OCI-LY1 (cell line): ENCODE data around the gene BAIAP2.

Experiments used
- EZH2 ChIP-seq: fragments of 200-600 bp; sonication (generic), shearing (Covaris generic); IDR thresholded peaks from 2 replicates; pipeline ENCODE4 v1.8.0; 2017; ENCODE audit warnings: borderline replicate concordance, mixed run types, mild to moderate bottlenecking, antibody characterized with exemption, low read length, moderate library complexity, mixed read lengths
- TF ChIP-seq, protein P1 (sequence below): fragments of 200-600 bp; sonication (generic), shearing (Covaris generic); IDR thresholded peaks from 2 replicates; pipeline ENCODE4 v1.5.1; 2017; ENCODE audit warnings: mild to moderate bottlenecking, antibody characterized with exemption, low read length, moderate library complexity, mixed read lengths

DNA sequence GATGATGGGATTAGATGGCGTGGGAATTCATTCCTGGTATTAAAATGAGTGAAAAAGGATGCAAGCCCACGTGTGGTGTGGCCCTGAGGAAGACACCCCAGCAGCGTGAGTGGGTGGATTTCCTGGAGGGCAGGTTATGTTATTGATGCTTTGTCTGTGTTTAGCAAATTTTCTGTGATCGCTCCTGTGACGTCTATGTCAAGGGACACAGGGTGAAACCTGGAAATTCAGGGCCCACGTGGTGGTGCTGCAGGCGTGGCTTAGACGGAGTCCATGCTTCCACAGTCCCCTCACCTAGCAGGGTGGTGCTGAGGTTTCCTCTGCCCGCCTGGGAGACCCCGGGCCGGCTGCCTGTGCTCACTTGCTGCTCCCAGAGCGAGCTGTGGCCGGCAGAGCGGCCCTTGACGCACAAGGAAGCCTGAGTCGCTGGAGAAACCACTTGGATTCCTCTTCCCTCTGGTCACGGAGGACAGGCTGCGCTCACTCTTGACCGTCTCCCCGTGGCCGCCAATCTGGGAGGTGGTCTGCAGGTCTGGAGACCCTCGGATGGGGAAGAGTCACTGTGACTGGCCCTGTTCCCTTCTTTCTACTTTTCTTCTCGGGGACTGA lies 23.4 kb downstream of the BAIAP2 start:
- TF ChIP-seq, protein P1, sequence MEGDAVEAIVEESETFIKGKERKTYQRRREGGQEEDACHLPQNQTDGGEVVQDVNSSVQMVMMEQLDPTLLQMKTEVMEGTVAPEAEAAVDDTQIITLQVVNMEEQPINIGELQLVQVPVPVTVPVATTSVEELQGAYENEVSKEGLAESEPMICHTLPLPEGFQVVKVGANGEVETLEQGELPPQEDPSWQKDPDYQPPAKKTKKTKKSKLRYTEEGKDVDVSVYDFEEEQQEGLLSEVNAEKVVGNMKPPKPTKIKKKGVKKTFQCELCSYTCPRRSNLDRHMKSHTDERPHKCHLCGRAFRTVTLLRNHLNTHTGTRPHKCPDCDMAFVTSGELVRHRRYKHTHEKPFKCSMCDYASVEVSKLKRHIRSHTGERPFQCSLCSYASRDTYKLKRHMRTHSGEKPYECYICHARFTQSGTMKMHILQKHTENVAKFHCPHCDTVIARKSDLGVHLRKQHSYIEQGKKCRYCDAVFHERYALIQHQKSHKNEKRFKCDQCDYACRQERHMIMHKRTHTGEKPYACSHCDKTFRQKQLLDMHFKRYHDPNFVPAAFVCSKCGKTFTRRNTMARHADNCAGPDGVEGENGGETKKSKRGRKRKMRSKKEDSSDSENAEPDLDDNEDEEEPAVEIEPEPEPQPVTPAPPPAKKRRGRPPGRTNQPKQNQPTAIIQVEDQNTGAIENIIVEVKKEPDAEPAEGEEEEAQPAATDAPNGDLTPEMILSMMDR = no peak
- TF ChIP-seq EZH2 = no peak
